Esophagus mucosa (tissue), 1 donor: ENCODE data around the gene CCM2L. TPM values are rescaled to one million over a fixed set of nuclear protein-coding genes. Genes with fewer than 3 reads are reported as not detected.

ENCODE experiments used
- ATAC-seq: fragments of 200-7000 bp; cut with Tn5 transposase; one replicate; pipeline ENCODE4 v1.9.1; 2020
- total RNA-seq: library from RNA; stranded (reverse); gene quantifications from one replicate; pipeline ENCODE4 v1.2.4, GENCODE V29; 2023
- donor health status: DM: yes; HTN: yes; CAD: no.

The CCM2L gene
- total RNA-seq, 1 donor from 2014 or later = 1.2 TPM

DNA sequence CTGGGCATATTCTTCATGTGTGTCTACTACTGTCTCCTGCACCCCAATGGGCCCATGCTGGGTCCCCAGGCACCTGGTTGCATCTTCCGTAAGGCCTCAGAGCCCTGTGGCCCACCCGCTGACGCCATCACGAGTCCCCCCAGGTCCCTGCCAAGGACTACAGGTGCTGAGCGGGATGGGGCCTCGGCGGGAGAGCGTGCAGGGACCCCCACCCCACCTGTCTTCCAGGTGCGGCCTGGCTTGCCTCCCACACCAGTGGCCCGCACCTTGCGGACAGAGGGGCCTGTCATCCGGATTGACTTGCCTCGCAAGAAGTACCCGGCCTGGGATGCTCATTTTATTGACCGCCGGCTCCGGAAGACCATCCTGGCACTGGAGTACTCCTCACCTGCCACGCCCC, 13.2 kb upstream of the CCM2L start:
- ATAC-seq = no peak

GRCh38 chr20:31998246-31998645, 12.0 kb upstream of the CCM2L start:
- no peak for ATAC-seq

GRCh38 chr20:32003325-32003724, 6.9 kb upstream of the CCM2L start:
- ATAC-seq = no peak

GRCh38 chr20:32004963-32005362, 5.3 kb upstream of the CCM2L start:
- ATAC-seq = no peak

DNA sequence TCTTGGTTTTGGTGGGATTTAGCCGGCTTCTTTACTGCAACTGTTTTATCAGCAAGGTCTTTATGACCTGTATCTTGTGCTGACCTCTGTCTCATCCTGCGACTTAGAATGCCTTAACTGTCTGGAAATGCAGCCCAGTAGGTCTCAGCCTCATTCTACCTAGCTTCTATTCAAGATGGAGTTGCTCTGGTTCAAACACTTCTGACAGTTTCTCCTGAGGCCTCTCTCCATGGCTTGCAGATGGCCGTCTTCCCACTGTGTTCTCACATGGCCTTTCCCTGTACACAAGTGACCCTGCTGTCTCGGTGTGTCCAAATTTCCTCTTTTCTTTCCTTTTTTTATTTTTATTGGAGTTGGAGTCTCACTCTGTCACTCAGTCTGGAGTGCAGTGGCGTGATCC, 4.2 kb upstream of the CCM2L start:
- ATAC-seq = no peak

DNA sequence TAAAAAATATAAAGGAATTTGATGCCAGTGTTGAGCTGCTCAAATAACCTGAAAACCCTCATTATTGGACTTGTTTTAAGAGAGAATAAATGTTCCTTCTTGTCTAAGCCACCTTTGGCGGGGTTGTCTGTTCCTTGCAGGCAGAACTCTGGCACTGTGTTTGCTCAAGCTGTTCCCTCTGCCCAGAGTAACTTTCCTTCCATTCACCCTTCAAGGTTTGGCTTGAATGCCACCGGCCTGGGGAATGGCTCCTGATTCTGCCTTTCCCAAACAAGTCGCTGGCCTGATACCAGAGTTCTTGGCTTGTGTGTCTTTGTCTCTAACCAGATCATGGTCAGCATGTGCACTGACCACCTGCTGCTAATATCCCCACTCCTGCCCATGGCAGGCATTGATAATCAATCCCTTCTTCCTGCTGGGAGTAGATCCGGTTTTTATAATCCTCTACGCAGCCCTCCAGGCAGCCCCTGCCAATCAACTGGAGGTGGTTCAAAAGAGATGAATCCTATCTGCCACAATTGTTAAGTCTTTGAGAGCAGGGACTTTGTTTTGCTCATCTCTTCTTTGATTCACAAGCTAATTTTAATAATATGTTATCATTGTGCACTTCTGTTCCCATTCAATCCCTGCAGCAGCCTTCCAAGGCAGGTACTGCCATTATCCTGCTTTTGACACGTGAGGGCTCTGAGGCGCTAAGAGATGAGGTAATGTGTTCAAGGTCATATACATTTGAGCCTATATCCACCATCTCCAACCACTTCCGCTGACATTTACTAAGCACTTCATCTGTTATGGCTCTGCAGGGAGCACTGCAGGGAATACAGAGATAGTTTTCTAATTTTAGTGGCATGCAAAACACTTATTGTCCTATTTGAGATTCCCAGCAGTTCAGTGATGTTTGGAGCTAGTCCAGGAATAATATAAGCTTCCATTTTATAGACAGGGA, 3.1 kb upstream of the CCM2L start:
- no peak for ATAC-seq

- ATAC-seq = peak; percentile 65
Observed at GRCh38 chr20:32007787-32008616, 2.2 kb upstream of the CCM2L start.

GRCh38 chr20:32009564-32009963, 674 bp upstream of the CCM2L start:
- no peak for ATAC-seq

- no peak for ATAC-seq
Observed at GRCh38 chr20:32010666-32011065, 428 bp downstream of the CCM2L start.

DNA sequence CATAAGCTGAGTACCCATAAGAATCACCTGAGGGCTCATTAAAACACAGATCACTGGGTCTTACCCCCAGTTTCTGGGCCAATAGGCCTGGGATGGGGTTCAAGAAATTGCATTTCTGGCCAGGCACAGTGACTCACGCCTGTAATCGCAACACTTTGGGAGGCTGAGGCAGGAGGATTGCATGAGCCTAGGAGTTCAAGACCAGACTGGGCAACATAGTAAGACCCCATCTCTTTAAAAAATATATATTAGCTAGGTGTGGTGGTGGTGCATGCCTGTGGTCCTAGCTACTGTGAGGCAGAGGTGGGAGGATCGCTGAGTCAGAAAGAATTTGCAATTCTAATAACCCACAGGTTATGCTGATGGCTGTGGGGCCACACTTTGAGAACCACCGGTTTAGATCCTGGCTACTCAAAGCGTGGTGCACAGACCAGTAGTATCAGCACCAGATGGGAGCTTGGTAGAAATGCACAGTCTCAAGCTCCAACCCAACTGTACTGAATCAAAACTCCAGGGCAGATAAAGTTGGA, 2.0 kb downstream of the CCM2L start:
- ATAC-seq = no peak

GRCh38 chr20:32013326-32013725, 3.1 kb downstream of the CCM2L start:
- ATAC-seq = no peak

GRCh38 chr20:32017711-32018251, 7.5 kb downstream of the CCM2L start:
- ATAC-seq = peak; percentile 56

GRCh38 chr20:32018269-32019155, 8.3 kb downstream of the CCM2L start:
- ATAC-seq = peak; percentile 68

- no peak for ATAC-seq
Observed at GRCh38 chr20:32019156-32019510, 8.9 kb downstream of the CCM2L start.

- ATAC-seq = no peak
Observed at GRCh38 chr20:32019563-32020463, 9.6 kb downstream of the CCM2L start.

GRCh38 chr20:32021091-32021490, 10.9 kb downstream of the CCM2L start:
- ATAC-seq = no peak

- ATAC-seq = no peak
Observed at GRCh38 chr20:32024683-32025295, 14.6 kb downstream of the CCM2L start.

DNA sequence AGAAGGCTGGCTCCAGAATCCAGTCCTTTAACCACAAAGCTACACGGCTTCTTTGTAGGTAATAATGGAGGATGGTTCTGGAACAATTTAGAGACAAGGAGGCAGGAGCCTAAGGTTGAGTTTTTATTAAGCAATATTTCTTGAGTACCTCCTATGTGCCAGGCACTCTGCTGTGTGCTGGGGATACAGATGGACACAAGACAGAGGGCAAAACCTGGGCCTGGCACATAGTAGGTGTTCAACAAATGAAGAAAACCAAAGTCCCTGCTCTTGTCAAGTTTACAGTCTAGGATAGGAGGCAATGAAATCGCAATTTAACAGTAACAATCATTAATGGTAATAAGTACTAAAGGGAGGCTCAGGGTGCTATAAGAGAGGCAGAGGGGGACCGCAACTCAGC, 17.4 kb downstream of the CCM2L start:
- ATAC-seq = no peak

GRCh38 chr20:32028647-32029372, 18.6 kb downstream of the CCM2L start:
- ATAC-seq = no peak

DNA sequence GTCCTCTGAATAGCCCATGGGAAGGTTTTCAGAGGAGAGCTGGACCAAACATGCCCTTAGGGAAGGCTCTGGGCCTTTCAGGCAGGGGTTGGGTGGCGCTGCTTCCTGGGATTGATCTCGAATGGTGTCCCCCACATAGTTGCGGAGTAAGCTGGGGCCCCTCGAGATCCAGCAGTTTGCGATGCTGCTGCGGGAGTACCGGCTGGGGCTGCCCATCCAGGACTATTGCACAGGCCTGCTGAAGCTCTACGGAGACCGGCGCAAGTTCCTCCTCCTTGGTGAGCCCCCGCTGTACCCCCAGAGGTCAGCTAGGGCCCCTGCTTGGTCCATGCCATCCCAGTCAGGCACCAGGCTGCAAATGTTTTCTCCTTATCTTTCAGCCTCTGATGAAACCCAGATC, 19.3 kb downstream of the CCM2L start:
- no peak for ATAC-seq
